DMS79 treated with DMSO at 0.1 percent for 48 hours (cell line): ENCODE measurements around the gene RTN4RL1.

Experiments
- DNase-seq: peaks from one replicate; lab custom pipeline; 2025; lab: John Stamatoyannopoulos, UW

Gene RTN4RL1

DNA sequence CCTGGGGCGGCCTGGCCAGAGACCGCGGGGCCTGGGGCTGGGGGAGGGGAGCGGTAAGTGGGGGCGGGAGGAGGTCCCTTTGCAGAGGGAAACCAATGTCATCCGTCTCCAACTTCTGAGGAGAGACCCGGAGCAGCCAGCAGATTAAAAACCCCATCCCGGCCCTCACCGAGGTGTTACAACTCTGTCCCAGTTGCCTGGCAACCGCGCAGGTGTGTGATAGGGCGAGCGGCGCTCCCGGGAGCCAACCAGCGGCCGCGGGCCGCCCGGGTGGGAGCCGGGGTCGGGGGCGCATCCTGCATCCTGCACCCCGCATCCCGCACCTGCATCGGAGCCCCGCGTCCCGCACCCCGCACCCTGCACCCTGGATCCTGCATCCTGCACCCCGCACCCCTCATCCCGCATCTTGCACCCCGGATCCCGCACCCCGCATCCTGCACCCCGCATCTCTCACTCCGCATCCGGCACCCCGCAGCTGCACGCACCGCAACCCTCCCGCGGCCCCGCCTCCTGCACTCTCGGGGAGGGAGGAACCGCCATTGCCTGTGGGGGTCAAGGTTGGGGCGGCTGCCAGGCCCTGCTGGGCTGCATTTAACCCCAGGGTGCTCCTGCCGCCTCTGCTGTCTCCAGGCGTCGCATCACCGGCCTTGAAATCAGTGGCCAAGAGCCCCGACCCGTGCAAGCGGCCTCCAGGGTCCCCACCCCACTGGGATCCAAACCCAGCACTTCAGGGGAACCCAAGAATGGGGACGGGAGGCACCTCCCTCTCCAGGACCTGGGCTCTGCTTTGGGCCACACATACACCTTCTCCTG, 47.3 kb downstream of the RTN4RL1 start:
- peak; percentile 52 for DNase-seq

DNA sequence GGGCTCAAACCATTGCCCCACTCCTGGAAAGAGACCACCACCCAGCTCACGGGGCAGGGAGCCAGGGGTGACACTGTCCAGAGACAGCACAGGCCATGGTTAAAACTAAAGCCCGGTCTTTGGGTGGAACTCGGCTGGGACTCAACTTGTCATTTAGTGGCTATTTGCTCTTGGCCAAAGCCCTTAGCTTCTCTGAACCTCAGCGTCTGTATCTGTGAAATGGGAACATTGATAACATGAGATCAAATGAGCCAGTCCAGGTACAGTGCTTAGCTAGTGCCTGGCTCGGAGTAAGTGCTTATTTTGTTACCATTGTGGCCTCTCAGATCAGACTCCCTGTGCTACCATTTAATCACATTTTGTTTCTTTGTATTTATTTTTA, 48.5 kb downstream of the RTN4RL1 start:
- no peak for DNase-seq

DNA sequence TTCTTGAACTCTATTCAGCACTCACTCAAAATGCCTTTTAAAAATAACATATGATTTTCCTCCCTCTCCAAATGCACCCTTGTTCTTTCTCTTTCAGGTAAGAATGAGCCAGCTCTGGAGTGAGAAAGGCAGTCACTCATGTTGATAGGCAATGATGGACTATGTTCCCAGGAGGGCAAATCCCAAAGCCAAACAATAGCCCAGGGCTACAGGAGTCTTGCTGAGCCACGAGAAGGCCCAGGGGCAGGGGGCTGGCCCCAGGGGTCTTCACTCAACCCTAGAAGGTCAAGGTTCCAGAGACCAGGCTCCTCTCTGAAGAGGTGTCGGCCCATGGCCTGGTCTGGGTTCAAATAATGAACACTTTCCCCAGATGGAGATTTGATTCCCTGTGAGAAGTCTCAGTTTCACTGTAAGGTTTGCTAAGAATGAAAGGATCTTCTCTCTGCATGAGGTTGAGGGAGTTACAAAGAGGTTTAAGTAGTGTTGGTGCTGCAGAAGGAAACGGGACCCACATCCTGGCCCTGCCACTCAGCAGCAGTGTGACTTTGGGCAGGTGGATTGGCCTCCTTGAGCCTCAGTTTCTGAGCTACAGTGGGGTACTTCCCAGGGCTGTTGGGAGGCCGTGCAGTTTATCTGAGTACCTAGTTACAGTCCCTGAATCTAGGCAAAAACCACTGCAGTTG, 49.0 kb downstream of the RTN4RL1 start:
- no peak for DNase-seq

DNA sequence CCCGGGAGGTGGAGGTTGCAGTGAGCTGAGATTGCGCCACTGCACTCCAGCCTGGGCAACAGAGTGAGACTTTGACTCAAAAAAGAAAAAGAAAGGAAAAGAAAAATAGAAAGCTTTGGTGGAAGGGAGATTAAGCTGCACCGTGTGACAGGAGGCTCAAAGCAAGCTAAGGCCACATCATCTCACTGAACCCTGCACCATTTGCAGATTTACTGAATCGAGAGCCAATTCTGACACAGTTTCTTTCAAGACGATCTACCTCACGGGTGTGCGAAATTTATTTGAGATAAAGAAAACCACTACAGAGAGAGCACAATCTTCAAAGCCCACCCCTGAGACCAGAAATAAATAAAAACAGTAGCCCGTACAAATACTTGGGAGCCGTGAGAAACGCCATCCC, 49.6 kb downstream of the RTN4RL1 start:
- DNase-seq = no peak

DNA sequence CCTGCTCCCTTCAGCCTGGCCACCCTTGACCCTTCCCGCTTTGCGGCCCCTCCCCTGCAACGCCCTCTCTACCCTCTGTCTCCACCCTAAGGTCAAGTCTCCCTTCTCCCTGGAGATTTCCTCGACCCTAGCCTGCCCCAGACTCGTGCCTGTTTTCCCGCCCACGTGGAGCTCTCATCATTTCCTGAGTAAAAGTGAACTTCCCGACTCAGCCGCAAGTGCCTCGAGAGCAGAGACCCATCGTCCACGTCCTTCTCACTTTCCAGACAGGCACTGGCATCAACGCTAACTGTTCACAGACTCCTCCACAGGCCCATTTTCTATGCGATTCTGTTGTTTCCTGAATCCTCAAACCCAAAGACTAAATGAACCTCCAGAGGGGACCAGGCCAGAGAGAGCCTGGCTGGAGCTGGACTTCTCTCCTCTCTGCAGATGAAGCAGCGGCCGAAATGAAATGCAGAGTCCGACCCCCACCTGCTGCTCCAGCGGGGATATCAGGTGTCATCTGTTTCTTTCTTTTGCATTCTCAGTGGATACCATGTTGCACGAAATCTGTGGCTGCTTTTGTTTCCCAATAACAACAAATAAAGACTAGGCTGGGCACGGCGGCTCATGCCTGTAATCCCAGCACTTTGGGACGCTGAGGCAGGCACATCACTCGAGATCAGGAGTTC, 52.5 kb downstream of the RTN4RL1 start:
- no peak for DNase-seq

DNA sequence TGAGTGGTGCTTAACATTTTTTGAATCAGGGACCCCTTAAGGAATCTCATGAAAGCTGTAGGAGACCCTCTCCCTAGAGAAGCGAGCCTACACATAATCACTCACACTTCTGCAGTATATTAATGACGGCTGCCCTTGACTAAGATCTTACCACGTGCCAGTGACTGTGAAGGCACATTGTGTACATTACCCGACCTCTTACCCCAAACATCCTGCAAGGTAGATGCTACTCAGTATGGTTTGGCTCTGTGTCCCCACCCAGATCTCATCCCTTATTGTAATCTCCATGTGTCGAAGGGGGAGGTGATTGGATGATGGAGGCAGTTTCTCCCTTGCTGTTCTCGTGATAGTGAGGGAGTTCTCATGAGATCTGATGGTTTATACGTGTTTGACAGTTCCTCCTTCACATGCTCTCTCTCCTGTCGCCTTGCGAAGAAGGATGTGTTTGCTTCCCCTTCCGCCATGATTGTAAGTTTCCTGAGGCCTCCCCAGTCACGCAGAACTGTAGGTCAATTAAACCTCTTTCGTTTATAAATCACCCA, 54.2 kb downstream of the RTN4RL1 start:
- DNase-seq = no peak

DNA sequence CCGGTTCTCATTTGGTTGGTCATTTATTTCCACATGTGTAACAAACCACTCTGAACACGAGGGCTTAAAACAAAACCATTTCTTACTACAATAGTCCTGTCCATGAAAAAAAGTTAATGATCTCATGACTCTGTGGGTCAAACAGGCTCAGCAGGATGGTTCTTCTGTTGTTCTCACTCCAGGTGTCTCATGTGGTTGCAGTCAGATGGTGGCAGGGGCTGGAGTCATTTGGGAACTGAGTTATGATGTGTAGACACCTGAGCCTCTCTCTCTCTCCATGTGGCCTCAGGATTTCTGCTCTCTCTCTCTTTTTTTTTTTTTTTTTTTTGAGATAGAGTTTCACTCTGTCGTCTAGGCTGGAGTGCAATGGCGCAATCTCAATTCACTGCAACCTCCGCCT, 55.4 kb downstream of the RTN4RL1 start:
- DNase-seq = no peak

DNA sequence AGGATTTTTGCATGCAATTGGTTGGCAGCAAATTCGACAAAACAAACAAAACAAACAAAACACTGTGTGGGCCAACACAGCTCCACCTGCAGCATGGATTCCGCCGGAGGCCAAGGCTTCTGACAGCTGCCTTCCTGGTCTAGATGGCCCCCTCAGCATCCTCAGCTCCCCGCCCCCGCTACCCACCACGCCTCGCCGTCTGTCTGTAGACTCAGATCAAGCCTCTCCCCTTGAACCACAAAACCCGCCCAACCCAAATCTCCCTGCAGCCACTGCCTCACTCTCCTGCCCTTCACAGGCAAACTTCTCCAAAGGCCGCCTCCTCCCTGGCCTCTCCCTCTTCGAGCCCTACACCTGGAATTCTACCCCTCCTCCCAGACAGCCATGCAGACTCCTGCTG, 57.9 kb downstream of the RTN4RL1 start:
- DNase-seq = peak; percentile 34

DNA sequence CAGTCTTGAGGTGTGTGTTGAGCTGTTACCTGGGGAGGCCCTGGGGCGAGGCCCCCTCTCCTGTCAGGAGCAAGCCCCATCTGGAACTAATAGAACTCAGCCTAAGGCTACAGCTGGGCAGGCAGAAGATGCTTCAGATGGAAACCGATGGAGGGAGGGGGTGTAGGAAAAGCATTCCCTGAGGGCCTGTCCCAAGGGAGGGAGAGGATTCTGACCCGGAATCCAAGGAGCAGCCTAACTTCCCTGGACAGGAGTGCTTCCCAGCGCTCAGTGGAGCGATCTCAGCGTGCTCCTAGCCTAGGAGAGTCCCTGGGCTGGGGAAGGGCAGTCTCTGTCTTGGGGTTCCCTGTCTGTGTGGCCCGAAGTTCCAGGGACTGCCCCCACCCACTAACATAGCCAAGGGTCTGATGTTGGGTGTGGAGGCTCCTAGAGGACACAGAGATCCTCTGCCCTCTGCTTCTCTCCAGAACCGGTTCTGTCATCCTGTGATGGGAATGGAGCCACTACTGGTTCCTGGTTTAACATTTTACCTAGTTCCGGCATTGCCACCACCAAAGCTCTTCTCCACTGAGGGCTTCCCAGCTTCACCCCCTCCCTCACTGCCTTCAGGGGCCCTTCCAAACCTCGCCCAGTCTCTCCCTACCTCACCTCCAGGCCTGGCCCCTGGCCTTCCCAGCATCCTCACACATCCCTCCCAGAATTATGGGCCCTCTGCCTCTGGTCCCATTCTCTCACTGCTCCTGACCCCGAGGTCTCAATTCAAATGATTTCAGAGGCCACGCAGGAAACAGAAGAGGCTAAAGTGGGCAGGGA, 58.7 kb downstream of the RTN4RL1 start:
- DNase-seq = no peak

DNA sequence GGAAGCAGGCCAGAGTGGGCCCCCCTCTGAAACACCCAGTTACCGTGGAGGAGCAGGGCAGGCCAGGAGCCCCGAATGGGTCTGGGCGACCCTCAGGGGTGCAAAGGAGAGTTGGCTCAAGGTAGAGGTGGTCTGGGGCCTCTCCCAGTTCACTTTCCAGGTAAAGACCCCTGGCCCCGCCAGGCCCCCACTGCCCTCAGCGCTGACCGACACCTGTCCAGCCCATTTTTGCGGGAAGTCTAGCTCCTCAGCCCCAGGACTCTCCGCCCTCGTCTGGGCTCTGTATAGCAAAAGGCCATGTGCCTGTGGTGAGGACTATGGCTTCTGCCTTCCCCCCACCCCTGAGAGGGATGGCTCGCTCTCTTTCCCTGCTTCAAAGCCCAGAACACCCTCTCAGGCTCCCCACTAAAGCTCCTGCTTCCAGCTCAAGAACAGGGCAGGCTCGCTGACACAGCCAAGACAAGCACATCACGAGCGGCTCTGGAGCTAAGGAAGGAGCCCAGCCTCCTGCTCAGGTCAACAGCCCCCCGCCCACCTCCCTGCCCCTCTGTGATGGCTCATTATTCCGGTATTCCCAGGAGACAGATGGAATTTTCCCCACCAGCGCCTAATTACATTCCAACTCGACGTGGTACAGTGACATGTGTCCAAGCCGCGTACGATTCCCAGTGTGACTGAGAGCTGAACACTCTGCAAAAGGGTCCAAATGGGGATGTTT, 59.4 kb downstream of the RTN4RL1 start:
- no peak for DNase-seq

DNA sequence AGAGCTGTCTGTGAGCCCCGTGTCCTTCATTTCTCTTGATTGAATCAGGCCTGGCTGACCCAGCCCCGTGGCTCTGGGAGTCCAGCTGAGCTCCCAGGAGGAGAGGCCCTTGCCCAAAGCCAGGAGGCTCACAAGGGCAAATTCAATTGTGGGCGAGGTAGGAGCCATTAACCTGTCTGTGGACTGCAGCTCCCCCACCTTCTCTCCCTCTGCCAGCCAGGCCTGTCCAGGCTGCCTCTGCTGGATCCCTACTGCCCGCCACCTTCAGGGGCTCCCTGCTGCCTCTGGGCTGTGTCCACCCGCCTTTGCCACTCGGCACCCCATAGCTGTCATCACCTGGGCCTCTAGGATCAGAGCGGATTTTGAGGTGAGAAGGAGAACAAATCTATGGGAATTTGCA, 61.9 kb downstream of the RTN4RL1 start:
- DNase-seq = no peak

DNA sequence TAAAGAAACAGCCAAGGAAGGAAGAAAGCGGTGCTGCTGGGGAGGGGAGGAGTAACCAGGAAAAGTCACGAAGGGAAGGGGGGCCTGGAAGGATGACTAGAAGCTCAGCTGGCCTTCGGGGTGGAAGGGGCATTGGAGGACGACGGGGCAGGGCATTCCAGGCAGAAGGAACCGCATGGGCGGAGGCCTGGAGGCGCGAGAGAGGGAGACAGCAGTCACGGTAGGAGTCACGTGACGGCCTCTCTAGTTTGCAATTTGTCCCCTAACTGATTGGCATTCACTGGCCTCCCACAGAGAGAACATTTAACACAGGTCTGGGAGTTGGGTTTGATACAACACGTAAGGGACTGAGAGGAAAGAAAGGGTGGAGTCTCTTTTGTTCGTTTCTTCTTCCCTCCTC, 63.9 kb downstream of the RTN4RL1 start:
- DNase-seq = peak; percentile 61

DNA sequence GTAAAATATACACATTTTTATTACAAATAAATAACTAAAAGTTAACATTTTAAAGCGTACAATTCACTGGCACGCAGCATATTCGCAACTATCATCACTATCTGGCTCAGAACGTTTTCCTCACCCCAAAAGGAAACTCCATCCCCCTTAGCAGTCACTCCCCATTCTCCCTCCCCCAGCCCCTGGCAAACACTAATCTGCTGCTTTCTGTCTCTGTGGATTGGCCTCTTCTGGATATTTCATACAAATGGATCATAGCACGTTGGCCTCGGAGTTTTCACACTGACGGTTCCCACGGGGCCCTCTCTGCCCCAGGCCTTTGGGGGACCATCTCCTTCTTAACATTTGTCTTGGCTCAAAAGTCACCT, 64.6 kb downstream of the RTN4RL1 start:
- DNase-seq = peak; percentile 61

DNA sequence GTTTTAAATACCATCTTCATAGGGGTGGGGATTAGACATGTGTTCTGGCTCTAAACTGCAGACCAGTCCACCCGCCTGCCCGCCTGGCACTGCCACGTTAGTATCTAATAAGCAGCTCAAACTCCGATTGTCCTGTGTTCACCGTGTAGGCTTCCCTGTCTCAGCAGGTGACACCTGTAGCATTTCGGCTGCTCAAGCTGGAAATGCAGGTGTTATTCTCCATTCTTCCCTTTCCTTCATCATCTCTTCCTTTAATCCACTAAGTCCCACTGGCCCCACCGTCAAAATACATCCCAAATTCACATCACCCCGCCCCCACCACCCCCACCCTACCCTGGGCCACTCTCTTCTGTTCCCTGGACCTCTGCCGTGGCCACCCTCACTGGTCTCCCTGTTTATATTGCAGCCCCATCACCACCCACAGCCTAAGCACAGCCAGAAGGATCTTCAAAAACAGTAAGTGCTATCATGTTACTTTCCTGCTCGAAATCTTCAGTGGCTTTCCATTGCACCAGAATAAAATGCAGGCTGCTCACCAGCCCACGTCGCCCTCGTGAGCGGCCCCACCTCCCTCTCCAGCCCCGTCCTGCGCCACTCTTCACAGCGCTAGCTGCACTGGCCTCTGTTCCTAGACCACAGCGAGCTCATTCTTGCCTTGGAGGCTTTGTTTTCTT, 65.1 kb downstream of the RTN4RL1 start:
- peak; percentile 57 for DNase-seq

DNA sequence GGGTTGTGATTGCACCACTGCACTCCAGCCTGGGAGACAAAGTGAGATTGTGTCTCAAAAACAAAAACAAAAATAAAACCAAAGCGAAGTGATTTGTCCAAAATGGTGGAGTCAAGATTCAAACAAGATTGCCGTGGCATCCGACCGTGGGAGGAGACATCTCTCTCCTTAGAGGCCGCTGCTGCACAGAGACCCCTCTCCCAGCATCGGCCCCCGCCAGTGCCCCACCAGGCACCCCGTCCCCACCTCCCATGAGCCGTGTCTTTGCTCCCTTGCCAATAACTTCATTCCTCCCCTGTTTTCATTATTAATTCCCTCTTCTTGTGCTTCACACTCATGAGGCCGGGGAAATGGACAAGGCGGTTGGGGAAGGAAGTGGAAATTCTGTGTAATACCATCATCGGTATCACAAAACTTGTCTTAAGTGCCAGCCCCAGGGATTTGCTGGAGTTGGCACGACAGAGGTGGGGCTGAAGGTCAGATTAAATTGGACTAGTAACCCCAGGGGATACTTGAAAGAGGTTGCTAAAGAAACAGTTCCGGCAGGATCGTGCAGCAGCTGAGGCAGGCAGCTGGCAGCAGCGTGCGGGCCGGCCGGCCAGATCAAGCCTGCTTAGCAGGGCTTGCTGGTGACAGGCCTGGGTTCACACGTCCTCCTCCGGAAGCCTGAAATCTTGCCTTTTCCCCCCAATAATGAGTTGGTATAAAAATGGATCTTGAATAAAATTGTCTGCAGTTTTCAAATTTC, 66.8 kb downstream of the RTN4RL1 start:
- peak; percentile 85 for DNase-seq

DNA sequence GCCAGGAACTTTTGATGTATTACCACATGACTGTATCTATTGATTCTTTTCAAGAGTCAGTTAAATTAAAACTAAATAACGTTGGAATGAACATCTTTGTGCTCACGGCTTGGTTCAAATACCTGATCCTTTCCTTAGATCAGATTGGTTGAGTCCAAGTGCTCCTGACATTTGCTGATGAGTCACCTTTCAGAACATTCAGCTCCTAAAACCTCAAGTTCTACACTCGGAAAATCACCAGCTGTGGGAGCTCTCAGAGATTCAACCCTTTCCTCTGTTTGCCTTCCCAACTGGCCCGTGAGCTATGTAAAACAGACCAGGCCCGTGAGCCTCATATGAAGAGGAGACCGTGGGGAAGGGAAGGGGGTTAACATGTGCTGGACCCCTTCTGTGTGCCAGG, 68.1 kb downstream of the RTN4RL1 start:
- DNase-seq = no peak

DNA sequence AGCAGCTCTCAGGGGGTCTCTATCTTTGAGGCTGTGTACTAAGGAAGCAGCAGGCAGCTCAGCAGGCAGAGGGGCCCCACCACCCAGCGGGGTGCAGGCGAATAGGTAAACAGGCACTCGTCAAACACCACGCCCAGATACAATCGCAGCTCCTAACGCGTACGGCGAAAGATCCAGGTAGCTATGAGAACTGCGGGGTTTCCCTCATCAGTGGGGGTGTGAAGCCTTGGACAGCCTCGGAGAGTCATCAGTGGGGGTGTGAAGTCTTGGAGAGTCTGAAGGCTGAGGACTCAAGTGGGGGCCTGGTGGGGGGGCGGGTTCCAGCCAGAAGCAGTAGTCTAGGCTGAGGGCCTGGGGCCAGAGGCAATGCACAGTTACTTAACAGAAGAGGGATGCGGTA, 69.0 kb downstream of the RTN4RL1 start:
- DNase-seq = no peak

DNA sequence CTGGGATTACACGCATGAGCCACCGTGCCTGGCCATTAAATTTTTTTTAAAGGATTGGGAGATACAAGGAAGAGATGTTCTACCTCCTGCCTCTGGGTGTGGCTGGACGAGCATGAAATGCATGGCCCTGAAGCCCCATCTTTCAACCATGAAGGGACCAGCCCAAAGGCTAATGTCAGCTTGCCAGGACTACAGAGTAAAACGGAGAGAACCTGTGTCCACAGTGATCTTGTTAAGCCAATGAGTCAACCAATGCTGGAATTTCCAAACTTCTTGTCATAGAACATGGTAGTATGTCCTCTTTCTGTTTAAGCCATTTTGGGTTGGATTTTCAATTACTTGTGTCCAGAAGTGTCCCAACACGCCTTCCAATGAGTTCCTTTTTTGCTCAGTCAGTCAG, 71.3 kb downstream of the RTN4RL1 start:
- no peak for DNase-seq

DNA sequence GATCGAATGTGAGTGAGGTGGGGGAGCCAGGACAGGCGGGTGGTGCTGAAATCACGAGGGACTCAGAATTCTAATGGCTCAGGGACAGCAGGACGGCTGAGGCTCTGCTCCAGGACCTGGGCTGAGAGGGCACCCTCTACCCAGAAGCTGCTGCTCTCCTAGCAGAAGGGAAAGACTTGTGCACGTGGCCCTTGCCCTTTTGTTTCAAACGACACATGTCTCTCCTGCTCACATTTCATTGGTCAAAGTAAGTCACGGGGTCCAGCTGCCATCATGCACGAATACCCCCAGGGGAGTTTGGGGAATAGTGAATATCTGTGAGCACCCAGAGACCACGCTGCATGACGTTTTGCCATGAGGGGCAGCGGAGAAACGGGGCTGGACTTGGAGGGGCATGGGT, 73.2 kb downstream of the RTN4RL1 start:
- no peak for DNase-seq

DNA sequence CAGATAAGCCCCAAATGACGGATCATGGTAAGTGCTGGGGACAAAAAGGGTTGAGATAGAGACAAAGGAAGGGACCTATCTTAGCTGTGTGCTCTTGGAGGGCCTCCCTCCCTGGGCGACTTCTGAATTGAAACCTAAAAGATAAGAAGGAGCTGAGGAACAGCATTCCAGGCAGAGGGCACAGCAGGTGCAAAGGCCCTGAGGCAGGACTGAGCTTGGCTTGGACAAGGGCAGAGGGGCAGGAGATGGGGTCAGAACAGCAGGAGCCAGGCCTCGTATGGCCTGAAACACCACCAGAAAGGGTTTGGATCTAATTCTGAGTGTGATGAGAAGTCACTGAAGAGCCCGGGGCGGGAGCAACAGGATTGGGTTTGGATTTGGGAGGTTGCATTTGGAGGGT, 75.4 kb downstream of the RTN4RL1 start:
- DNase-seq = no peak
